GM12874 (cell line): Measurements from ENCODE around the gene MKLN1.

Experiments
- CTCF ChIP-seq: IDR thresholded peaks from 2 replicates; pipeline ENCODE4 v1.5.1; 2011; ENCODE audit warnings: low read depth, mild to moderate bottlenecking, control low read depth, low read length, moderate library complexity; ENCODE audit not compliant: insufficient read depth

The MKLN1 gene

GRCh38 chr7:131489881-131490280, 162.2 kb downstream of the MKLN1 start:
- no peak for TF ChIP-seq CTCF

DNA sequence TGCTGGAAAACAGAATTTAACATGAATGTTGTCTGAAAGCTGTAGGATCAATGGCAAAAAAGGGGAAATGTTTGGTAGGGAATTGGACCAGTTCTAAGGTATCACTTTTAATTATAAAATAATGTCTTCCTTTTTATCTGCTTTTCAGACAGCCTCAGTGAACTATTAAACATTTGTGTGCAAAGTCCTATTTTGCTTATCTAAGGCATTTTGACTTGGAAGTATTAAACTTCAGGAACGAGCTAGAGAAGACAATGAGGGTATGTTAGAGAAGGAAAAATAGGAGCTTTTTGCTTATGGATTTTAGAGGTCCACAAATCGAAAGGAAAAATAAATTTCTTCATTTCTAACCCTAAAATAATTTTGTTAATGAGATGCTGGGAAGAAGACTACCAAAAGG, 165.4 kb downstream of the MKLN1 start:
- TF ChIP-seq CTCF = no peak

GRCh38 chr7:131493581-131493980, 165.9 kb downstream of the MKLN1 start:
- no peak for TF ChIP-seq CTCF

DNA sequence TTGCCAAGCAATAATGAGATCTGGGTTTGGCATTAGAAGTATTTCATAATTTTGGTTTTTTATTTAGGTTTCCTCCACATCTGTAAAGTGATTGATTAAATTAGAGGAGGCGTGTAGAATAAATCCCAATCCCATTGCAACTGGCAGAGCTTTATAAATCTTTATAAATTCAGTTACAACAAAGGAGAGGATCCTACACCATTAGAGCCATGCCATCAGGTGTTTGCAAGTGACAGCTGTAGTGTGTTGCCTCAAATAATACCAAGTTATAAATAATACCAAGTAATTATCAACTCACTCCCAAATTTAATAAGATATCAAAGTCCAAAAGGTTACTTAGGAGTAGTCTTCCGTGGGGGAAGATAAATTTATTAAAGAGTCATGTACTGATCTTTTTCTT, 166.5 kb downstream of the MKLN1 start:
- no peak for TF ChIP-seq CTCF

DNA sequence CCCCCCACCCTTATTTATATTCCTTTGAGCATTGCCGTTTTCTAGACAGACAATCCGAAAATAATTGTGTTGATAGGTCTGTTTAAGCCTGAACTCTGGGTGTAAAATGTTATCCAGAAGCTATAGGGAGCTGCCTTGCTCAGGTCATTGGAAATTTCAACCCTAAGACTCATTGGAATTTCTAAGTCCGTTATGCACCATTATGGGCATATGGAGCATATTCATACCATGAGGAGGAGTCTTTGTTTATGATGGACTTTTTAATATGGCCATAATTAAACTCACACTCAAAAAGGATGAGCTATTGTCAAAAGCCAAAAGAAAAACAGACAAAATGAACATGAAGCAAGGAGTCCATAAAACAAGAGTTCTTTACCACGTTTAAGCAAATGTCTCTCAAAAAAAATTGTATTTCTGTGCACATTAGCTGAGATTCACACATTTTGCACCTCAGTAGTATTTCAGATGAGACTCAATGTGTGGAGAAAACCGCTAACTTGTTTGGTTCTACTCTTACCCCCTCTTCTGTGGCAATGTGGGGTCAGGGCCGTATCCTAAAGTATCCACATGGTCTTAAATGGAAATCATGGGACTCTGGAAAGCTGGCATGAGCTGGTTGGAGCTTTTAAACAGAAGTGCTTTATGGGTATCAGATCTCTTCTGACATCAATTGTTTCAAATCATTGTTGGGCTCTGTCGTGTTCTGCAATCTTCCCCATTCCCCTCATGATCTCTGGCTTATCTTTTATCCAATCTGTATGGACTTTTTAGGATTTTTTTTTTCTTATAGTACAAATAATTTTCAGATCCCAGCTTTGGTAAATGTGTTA, 168.2 kb downstream of the MKLN1 start:
- TF ChIP-seq CTCF = no peak

DNA sequence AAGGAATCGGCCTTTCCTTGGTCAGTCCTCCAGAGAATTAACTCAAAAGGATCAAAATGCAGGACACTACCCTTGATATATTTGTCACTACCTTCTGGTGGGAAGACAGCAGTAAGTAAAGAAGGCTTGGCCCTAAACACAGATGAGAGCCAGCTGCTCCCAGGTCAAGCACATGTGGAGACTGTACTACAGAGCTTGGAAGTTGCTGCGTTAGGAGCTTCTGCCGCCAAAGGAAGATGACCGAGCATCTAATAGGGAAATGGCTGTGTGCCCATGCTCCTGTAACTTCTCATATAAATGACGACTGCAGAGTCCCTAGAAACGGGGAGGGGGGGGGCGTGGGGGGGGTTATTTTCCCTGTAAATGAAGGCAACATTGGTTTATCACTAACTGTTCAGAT, 169.8 kb downstream of the MKLN1 start:
- no peak for TF ChIP-seq CTCF

DNA sequence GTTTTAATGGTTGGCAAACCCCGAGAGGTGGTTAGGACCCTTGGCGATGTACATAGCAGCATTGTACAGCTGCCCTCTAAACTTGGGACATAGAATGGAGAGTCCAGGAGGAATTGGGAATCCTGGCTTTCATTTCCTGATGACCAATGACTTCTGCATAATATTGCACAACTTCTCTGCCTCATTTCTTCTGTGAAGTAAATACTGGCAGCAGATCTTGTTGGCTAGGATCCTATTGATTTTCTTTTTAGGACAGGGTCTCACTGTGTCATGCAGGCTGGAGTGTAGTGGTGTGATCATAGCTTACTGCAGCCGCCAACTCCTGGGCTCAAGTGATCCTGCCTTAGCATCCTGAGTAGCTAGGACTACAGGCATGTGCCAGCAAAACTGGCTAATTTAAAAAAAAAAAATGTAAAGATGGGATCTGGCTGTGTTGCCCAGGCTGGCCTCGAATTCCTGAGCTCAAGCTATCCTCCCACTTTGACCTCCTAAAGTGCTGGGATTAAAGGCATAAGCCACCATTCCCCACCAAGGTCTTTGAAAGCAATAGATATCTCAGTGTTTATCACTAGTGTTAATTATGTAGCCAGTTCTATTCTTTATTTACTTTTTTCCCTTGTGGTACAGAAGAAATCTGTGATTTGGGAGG, 170.7 kb downstream of the MKLN1 start:
- no peak for TF ChIP-seq CTCF
